GM21423 (cell line): ENCODE results near the gene SOCS2.

Source experiments
- ATAC-seq: cut with Tn5 transposase; IDR thresholded peaks from one replicate; pipeline ENCODE4 v1.9.1; 2021; ENCODE audit warnings: mild to moderate bottlenecking, moderate library complexity; ENCODE audit not compliant: unreplicated experiment

Gene SOCS2

DNA sequence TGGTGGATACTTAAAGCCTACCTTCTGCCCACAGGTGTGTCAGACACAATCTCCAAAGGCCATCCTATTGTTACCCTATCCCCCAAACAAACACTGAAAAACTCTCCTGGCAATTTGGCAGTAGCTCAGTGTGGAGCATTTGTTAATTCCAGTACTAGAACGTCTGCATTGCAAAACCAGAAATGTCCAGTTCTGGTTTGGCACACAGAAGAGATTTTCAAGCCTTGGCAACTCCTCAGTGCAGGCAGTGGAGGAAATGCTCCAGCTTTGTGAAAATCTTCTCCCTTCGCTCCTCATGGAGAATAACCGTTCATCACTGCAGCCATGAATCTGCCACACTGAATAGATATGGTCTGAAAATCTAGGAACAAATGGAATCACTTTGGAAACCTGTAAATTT, 5.3 kb upstream of the SOCS2 start:
- no peak for ATAC-seq

DNA sequence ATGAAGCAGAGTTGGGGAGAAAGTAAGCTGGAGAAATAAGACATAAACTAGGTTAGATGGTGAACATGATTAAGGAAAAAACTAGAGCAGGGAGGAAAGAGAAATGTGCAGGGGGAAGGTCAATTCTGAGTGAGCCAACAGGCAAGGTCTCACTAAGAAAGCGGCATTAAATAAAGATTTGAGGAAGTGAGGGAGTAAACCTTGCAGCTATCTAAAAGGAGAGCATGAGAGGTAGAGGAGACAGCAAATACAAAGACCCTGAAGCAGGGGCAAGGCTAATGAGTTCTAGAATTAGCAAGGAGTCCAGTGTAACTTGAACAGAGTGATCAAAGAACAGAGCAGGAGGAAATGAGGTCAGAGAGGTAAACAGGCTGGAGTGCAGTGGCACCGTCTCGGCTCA, 4.4 kb upstream of the SOCS2 start:
- ATAC-seq: no peak

DNA sequence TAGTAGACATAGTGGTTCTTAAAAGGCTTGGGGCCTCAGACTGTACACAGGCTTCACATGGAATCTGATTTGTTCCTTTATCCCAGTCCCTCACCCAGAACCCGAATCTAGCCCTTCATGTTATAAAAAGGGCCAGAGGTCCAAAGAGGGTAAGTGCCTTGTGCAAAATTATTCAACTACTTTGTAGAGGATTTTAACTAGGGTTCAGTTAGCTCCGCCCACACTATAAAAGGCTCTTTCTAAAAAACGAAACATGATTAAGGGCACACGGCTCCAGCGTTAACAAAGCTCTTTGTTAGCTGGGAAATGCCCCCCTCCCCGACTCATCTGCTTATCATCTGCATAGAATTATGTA, 3.2 kb upstream of the SOCS2 start:
- ATAC-seq: no peak

DNA sequence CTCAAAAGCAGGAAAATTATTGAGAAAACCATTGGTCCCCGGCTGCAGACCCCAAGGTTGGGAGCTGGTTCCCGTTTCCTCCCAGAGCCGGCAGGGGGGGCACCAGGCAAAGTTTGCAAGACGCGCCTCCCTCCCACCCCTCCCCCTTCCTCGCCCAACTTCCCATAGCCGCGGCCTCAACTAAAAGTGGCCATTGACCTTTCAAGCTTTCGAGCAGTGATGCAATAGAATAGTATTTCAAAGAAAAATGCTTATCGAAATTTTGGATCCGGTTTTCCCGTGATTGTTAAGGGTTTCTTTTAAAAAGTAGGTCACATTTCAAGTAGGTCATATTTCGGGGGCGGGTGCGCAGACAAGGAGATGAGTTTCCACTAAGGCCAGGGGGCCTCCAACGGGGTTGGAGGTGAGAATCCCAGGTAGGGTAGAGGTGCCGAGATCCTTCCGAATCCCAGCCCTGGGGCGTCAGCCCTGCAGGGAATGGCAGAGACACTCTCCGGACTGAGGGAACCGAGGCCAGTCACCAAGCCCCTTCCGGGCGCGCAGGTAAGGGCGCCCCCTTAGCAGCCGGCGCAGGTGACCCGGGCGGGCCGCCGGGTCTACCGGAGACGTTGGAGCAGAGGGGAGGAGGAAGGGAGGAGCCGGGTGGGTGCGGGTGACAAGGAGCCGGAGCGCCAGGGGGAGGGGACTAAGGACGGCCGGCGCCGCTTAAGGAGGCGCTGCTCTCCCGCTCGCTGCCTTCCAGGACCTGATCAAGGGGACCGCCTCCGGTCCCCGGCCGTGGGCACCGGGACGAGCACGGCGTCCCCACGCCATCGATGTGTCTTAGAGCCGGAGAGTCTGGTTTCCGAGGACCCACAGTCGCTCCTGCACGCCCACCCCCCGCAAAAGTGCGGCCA, 2.6 kb upstream of the SOCS2 start:
- peak; percentile 40 for ATAC-seq

DNA sequence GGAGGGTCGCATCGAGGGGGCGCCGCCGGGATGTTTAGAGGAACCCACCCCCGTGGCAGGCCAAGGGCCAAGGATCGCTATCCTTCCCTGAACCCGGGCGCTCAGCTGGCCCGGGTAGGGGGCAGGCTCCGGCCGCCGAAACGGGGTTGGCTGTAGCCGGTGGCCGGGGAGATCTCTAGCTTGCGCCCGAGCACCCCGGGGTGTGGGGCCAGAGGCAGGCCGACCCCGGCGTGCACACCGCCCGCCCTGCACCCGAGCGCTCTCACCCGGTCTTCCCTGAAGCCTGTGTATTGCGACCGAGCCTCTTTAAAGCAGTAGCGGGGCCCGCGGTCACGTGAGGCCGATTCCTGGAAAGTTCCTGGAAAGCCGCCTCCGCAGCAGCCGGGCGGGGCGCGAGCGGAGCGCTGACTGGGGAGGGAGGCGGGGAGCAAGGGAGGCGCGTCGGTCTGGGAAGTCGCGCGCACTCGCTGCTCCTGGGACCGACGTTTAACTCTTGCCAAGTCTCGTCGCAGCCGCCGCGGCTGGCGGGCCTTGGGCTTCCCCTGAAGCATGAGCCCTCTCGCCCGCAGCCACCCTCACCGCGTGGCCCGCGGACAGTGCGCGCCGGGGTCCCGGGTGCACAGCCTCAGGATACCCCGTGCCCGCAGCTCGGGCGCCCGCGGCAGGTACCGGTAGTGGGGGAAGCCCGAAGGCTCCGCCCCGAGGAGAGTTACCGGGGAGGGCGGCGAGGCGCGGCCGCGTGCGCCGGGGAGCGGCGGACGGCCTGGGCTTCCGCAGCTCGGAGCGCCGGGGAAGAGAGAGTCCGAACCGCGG, 1.7 kb upstream of the SOCS2 start:
- peak; percentile 43 for ATAC-seq

DNA sequence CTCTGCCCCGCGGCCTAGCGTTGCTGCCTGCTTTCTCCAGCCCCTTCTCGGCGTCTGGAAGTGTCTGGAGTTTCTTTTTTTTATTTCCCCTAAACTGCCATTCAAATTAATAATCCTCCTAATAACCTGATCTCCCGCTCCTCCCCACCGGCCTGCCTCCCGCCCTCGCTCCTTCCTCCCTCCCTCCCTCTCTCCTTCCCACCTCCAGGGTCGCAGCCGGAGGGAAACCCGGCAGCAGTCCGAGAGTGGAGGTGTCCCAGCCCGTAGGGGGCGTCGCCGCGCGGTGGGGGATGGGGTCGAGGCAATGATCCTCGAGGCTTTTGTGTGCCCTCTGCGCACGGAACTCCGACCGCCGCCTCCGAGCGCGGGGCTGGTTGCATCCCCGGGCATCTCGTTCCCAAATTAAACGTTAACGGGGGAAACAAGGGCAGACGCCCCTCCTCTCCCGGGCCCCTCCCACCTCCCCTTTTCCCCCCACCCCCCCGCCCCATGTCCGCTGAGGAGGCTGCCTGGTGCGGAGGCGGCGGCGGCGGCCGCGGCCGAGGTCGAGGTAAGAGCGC, 1.0 kb upstream of the SOCS2 start:
- peak; percentile 24 for ATAC-seq

DNA sequence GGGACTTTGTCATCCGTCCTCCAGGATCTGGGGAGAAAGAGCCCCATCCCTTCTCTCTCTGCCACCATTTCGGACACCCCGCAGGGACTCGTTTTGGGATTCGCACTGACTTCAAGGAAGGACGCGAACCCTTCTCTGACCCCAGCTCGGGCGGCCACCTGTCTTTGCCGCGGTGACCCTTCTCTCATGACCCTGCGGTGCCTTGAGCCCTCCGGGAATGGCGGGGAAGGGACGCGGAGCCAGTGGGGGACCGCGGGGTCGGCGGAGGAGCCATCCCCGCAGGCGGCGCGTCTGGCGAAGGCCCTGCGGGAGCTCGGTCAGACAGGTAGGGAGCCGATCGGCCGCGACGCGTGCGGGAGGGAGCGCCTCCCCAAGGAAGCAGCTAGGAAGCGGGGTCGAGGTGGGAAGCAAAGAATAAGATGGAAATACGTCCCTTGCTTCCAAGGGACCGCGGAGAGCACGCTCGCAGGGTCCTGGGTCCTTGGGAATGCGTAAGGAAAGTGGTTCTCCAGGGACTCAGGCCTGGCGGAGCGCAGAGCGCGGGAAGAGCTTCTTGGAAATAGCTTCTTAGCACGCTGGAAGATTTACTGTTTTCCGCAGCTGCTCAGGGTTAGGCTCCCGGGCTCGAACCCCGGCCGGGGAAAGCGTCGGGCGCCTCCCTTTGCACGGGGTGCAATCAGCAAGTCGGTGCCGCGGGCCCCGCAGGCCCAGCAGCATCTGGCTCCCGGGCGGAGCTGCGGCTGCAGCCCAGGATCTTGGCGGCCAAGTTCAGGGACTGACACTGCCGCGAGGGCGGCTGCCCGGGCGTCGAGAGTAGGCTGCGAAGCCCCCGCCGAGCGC, 457 bp downstream of the SOCS2 start:
- no peak for ATAC-seq

DNA sequence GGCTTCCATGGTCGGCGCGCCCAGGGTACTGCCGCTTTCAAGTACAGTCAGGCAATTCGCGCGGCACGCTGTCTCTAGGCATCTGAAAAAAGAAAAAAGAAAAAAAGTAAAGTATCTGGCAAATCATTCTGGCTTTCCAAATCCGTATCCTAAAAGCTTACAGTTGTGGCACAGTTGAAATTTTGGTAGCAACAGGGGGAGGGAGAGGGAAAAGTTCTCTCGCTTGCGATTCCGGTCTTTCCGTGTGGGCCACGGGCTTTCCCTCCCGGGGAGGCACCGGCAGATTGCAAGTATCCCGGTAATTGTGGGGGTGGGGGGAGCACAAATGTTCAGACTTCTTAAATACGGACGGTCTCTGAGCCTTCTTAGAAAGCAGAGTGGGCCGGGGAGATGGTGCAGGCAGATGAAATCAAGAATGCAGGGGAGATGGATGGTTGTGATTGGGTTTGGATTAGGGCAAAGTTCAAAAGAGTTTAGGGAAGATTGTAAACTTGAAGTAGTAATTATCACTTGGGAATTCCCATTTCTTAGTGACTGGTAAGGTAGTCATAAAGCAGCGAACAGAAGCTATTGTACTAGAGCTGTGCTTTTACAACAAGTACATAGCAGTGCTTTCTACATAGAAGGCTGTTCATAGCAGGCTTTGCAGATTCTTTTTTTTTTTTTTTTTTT, 1.2 kb downstream of the SOCS2 start:
- no peak for ATAC-seq

DNA sequence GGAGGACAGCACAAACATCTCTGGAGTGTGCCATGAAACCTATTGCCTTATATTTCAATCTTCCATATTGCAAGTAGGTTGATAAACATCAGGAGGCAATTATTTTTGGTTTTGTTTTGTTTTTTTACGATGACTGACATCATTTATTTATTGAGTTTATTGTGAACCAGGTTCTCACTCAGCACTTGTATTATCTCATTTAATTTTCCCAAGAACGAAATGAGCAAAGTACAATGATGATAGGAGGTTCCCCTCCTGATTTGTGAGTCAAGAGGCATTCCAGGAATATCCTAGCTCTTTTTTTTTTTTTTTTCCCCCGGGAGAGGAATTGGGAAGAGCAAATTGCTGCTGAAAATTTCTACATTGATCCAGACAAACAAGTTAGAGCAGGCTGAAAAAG, 4.7 kb downstream of the SOCS2 start:
- no peak for ATAC-seq

DNA sequence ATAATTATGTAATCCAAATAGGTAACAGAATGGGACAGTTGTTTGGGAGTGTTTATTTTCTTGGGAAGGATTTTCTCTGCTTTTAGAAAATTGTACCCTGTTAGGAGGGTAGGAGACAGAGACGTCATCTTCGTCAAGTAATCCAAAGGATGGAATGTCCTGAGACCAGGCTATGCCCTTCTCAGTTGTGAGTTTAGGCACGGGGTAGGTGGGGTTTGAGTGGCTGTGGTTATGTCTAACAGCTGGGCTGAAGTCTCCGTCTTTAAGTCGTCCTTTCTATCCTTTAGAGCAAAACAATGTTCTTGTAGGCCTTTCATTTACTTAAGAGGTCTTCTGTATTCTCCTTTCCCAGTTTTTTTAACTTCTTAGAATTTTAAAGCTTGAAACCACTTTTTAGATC, 5.7 kb downstream of the SOCS2 start:
- no peak for ATAC-seq

DNA sequence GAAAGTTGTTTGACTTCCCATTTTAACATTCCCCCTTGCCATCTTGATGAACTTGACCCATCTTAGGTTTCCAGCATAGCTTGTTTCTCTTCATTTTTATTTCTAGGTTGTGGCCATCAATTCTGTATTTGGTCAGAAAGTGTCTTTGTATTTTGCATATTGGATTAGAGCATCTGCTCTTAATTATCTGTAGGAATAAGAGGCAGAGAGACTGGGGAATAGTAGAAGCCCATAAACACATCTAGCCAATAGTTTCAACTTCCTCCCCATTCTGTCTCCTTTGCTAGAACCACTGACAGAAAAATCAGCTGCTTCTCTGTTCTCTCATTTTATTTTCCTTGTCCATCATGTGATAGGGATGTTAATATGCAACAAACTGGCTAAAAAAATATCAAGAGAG, 8.2 kb downstream of the SOCS2 start:
- ATAC-seq: no peak

DNA sequence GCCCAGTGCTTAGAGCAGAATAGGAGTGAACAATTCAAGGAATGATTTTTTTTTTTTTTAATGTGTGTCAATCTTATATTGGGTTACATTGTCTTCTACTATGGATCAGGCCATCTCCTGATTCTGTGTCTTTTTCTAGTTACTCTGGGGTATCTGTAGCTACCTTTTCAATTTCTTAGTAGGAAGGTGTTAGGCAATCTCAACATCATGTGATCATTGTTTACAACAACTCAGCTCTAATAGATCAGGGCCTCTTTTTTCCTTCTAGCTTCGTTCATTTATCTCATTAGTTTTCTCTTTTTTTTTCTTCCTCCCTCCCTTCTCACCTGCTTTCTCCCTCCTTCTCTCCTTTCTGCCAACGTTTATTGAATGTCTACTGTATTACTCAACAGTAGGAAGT, 8.9 kb downstream of the SOCS2 start:
- ATAC-seq: no peak

DNA sequence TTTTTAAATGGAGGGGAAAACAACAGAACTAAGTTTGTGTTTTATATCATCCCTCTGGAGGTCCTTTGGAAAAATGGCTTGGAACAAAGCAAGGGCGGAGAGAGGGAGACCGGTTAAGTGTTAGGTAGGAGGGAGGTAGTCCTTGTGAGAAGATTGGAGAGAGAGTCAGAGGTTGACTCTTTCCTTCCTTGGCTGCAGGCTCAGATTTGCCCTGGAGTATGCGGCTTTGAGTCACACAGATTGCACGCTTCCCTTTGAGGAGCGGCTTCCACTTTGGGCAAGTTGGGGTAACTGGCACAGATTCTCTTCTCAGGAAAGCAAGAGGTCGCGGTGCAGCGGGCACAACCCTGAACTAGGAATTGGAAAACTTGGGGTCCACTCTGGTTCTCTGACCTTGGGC, 9.9 kb downstream of the SOCS2 start:
- no peak for ATAC-seq

DNA sequence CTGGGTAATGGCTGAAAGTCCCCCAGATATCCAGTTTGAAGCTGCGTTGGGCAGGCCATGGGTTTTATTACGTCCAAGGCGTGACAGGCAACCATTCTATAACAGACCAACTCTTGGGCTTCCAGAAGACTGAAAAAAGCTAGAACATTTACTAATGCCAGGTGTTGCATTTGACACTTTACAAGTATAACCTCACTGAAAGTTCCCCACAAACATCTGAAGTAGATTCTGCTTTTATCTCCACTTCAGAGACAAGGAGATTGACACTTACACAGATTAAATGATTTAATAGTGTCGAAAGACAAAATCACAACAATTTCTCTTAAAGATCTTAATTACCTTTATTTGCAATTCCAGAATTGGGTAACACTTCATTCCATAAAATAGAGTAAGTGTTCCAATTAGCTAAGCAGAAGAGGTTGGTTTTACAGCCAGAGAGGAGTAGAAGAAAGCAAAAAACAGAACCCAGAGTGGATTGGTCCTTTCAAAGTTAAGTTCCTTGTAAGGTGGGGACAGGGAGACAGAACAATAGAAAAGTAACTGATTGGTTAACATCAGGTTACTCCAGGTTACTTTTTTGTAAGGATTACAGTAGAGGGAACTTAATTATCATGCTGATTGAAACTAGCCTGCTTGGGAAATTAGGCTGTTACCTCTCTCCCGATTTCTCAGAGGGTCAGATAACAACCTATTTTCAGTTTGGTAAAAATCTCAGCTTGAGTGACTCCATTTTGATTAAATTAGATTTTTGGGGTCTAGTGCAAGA, 11.3 kb downstream of the SOCS2 start:
- no peak for ATAC-seq

DNA sequence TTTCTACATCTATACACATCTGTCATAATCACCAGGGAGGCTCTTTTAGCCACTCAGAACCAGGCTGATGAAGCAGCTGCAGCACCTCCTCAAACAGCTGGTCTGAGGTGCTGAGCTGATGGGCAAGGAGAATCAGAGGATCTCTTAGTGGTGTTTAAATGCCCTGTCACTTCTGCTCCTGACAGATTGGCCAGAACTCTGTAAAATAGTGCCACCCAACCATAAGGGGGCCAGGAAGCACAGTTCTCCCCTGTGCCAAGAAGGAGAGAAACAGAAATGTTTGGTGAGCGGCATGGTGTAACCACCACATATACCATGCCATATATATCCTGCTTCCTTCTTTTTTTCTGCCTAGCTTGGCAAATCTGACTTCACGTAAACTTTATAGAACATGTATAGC, 12.8 kb downstream of the SOCS2 start:
- ATAC-seq: no peak

DNA sequence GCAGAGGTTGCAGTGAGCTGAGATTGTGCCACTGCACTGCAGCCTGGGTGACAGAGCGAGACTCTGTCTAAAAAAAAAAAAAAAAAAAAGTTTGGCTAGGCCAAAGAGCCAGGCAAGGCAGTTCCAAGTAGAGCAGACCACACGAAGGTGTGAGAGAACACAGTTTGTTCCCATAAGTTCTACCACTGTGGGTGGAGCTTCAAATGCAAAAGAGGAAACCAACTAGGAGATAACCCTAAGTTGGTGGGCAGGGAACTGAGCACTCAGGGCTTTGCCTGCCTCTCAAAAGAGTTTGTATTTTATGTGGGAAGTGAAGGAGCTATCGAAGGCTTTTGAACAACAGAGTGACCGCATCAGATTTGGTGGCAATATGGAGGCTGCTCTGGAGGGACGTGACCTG, 15.1 kb downstream of the SOCS2 start:
- ATAC-seq: no peak

DNA sequence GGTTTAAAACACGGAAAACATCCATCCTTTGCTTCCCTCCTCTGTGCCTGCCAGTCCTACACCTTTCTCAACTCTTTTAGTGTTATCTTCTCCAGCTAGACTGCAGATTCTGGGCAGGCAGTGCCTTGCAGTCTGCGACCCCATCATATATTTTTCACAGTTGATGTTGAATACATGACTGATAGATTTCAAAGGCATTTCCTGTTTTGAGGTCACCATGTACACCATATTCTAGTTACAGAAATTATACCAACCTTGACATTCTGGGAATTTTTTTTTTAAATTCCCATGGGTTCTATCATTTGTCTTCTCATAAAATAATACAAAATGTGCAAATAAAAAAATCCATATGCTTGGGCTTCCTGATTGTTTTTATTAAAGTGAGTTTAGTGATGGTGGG, 16.6 kb downstream of the SOCS2 start:
- ATAC-seq: no peak

DNA sequence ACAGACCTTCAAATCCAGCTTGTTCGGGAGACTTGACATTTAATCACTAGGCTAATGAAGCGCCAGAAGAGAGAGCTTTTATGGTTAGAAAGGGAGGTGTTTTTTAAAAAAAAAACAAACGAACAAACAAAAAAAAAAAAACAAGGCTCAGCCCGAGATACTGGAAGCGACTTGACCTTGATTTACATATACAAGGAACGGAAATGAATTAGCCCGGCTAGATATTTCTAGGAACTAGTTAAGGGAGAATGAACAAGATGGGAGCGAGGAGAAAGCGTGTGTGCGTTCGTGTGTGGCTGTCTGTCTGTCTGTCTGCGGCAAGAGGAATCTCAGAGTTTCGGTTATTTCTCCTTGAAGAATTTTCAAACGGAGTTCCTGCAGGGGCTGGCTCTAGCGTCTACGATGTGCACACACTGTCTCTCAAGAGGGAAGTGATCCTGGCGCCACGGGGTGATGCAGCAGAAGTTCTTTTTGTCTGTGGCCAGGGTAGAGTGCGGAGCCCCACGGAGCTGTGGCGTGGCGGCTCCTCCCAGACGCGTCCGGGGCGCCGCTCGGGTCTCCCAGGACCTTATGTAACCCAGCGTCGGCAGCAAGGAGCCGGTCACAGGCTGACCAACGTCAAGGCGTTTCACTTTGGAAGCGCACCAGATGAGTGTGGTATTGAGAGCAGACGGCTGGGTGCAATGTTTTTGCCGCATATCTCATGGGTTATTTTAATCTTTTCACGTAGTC, 18.8 kb downstream of the SOCS2 start:
- ATAC-seq: peak; percentile 62
